ENCODE measurements around the gene NABP2. TPM values are rescaled to one million over a fixed set of nuclear protein-coding genes. Genes with fewer than 3 reads are reported as not detected.

NABP2 gene
- total RNA-seq, 1 experiment from 2014 or later = 63.3 TPM

- TF ChIP-seq CTCF (IDR thresholded peaks at IDR 0.05; ENCODE audit: unreplicated experiment) = no peak
- Mint-ChIP-seq H3K36me3 (ENCODE audit: insufficient read depth, unreplicated experiment) (peaks cover 51% of the 10 kb centered on the region), H3K27ac (ENCODE audit: unreplicated experiment) (peak overlapping the region; percentile 73), H3K4me3 (ENCODE audit: low read depth, unreplicated experiment) (peak overlapping the region; percentile 78), H3K9me3 (ENCODE audit: low read depth, unreplicated experiment) (no peaks in the 10 kb centered on the region), H3K4me1 (ENCODE audit: low read depth, unreplicated experiment) (peaks cover 18% of the 10 kb centered on the region), H3K27me3 (ENCODE audit: unreplicated experiment) (no peaks in the 10 kb centered on the region)
- BruUV-seq (replicated peaks) = no TSS peak
- CTCF ChIA-PET = interaction anchor here (0.7 kb wide), 1 partner anchor 297 kb away, joined by 3 read pairs; the partner anchor contains the start of gene RBMS2
- DNase-seq = no peak
- intact Hi-C loops (cut with micrococcal nuclease; ENCODE audit: unreplicated experiment) = loop anchor here (1.0 kb wide), 1 partner anchor 106 kb away; no protein-coding TSS in a partner anchor
Measured at GRCh38 chr12:56224954-56225353, 812 bp downstream of the NABP2 start.

- CTCF ChIA-PET = interaction anchor here (0.7 kb wide), 1 partner anchor 98 kb away, joined by 3 read pairs; no protein-coding TSS in a partner anchor
- peaks cover 20% of the 10 kb centered on the region for H3K4me1 Mint-ChIP-seq (ENCODE audit: low read depth, unreplicated experiment)
- no peaks in the 10 kb centered on the region for H3K9me3 Mint-ChIP-seq (ENCODE audit: low read depth, unreplicated experiment)
- H3K27me3 Mint-ChIP-seq (ENCODE audit: unreplicated experiment) = no peaks in the 10 kb centered on the region
- TF ChIP-seq CTCF (IDR thresholded peaks at IDR 0.05; ENCODE audit: unreplicated experiment) = no peak
- no peak for DNase-seq
- intact Hi-C loops (cut with micrococcal nuclease; ENCODE audit: unreplicated experiment) = no loop called here
- BruUV-seq (replicated peaks) = no TSS peak
- no peak overlapping the region for H3K4me3 Mint-ChIP-seq (ENCODE audit: low read depth, unreplicated experiment)
- H3K27ac Mint-ChIP-seq (ENCODE audit: unreplicated experiment) = no peak overlapping the region
- peaks cover 20% of the 10 kb centered on the region for H3K36me3 Mint-ChIP-seq (ENCODE audit: insufficient read depth, unreplicated experiment)
Measured at GRCh38 chr12:56229082-56229481, 4.9 kb downstream of the NABP2 start.

GRCh38 chr12:56229916-56230431, 5.8 kb downstream of the NABP2 start, which contains the start of gene SLC39A5:
TSS of gene SLC39A5 (plus strand) at chr12:56230051. CDS start at chr12:56231275, 1,224 bp downstream.
- BruUV-seq (replicated peaks) = no TSS peak
- no peaks in the 10 kb centered on the region for H3K27me3 Mint-ChIP-seq (ENCODE audit: unreplicated experiment)
- H3K4me3 Mint-ChIP-seq (ENCODE audit: low read depth, unreplicated experiment) = no peak within 1 kb of the TSS
- CTCF ChIA-PET = interaction anchor here (0.7 kb wide), 1 partner anchor 97 kb away, joined by 3 read pairs; no protein-coding TSS in a partner anchor
- H3K27ac Mint-ChIP-seq (ENCODE audit: unreplicated experiment) = no peak within 1 kb of the TSS
- peaks cover 18% of the 10 kb centered on the region for H3K4me1 Mint-ChIP-seq (ENCODE audit: low read depth, unreplicated experiment)
- intact Hi-C loops (cut with micrococcal nuclease; ENCODE audit: unreplicated experiment) = no loop called here
- no peaks in the 10 kb centered on the region for H3K9me3 Mint-ChIP-seq (ENCODE audit: low read depth, unreplicated experiment)
- peaks cover 11% of the 10 kb centered on the region for H3K36me3 Mint-ChIP-seq (ENCODE audit: insufficient read depth, unreplicated experiment)
- no peak for TF ChIP-seq CTCF (IDR thresholded peaks at IDR 0.05; ENCODE audit: unreplicated experiment)
- DNase-seq = no peak

GRCh38 chr12:56230432-56231183, 6.5 kb downstream of the NABP2 start:
- CTCF ChIA-PET = interaction anchor here (0.6 to 0.7 kb wide), 3 partner anchors 27 to 954 kb away, joined by 3 to 5 read pairs (median 3); partner anchors contain the start of gene ANKRD52

More at GRCh38 chr12:56230432-56231183, 6.5 kb downstream of the NABP2 start:
- no TSS peak for BruUV-seq (replicated peaks)
- DNase-seq = no peak
- Mint-ChIP-seq H3K27ac (ENCODE audit: unreplicated experiment) (no peak overlapping the region), H3K27me3 (ENCODE audit: unreplicated experiment) (no peaks in the 10 kb centered on the region), H3K9me3 (ENCODE audit: low read depth, unreplicated experiment) (no peaks in the 10 kb centered on the region), H3K4me3 (ENCODE audit: low read depth, unreplicated experiment) (no peak overlapping the region), H3K36me3 (ENCODE audit: insufficient read depth, unreplicated experiment) (peaks cover 5% of the 10 kb centered on the region), H3K4me1 (ENCODE audit: low read depth, unreplicated experiment) (peaks cover 12% of the 10 kb centered on the region)
- TF ChIP-seq CTCF (IDR thresholded peaks at IDR 0.05; ENCODE audit: unreplicated experiment) = no peak
- intact Hi-C loops (cut with micrococcal nuclease; ENCODE audit: unreplicated experiment) = no loop called here

Data from Calu3 (cell line).